Measurements from ENCODE around the gene ATP6V0E1.
"Not testable (repeated sequence)": the region's sequence is repeated elsewhere in the genome, so short reads cannot be mapped to it uniquely, and the experiment has no call there.

ATP6V0E1 gene

GRCh38 chr5:173025651-173026050, 42.1 kb downstream of the ATP6V0E1 start:
- no peak for DNase-seq
- Mint-ChIP-seq H3K4me1 (peaks cover 6% of the 10 kb centered on the region), H3K36me3 (ENCODE audit: low read depth) (peaks cover 32% of the 10 kb centered on the region), H3K9me3 (no peaks in the 10 kb centered on the region), H3K27me3 (no peaks in the 10 kb centered on the region), H3K4me3 (no peak overlapping the region), H3K27ac (no peak overlapping the region)
- no peak for ATAC-seq

- H3K4me1 Mint-ChIP-seq = peaks cover 7% of the 10 kb centered on the region
- ATAC-seq (no peak), DNase-seq (no peak)
- peaks cover 12% of the 10 kb centered on the region for H3K36me3 Mint-ChIP-seq (ENCODE audit: low read depth)
- no peaks in the 10 kb centered on the region for H3K27me3 Mint-ChIP-seq
- no peaks in the 10 kb centered on the region for H3K9me3 Mint-ChIP-seq
- no peak overlapping the region for H3K27ac Mint-ChIP-seq
- H3K4me3 Mint-ChIP-seq = no peak overlapping the region
Observed at GRCh38 chr5:173027905-173028304, 44.3 kb downstream of the ATP6V0E1 start.

GRCh38 chr5:173028811-173029327, 45.3 kb downstream of the ATP6V0E1 start:
- Mint-ChIP-seq H3K27me3 (no peaks in the 10 kb centered on the region), H3K4me1 (peaks cover 15% of the 10 kb centered on the region), H3K9me3 (no peaks in the 10 kb centered on the region), H3K27ac (no peak overlapping the region), H3K4me3 (no peak overlapping the region), H3K36me3 (ENCODE audit: low read depth) (peaks cover 7% of the 10 kb centered on the region)
- DNase-seq (no peak), ATAC-seq (no peak)

- H3K27ac Mint-ChIP-seq = no peak overlapping the region
- ATAC-seq (no peak), DNase-seq (no peak)
- no peaks in the 10 kb centered on the region for H3K9me3 Mint-ChIP-seq
- peaks cover 18% of the 10 kb centered on the region for H3K4me1 Mint-ChIP-seq
- no peaks in the 10 kb centered on the region for H3K27me3 Mint-ChIP-seq
- H3K36me3 Mint-ChIP-seq (ENCODE audit: low read depth) = peaks cover 10% of the 10 kb centered on the region
- no peak overlapping the region for H3K4me3 Mint-ChIP-seq
Observed at GRCh38 chr5:173029499-173029921, 45.9 kb downstream of the ATP6V0E1 start.

GRCh38 chr5:173032096-173032495, 48.5 kb downstream of the ATP6V0E1 start:
- H3K4me1 Mint-ChIP-seq = peaks cover 40% of the 10 kb centered on the region
- not testable (repeated sequence) for H3K9me3 Mint-ChIP-seq, DNase-seq, H3K4me3 Mint-ChIP-seq, H3K27ac Mint-ChIP-seq, H3K27me3 Mint-ChIP-seq, ATAC-seq
- H3K36me3 Mint-ChIP-seq (ENCODE audit: low read depth) = peaks cover 23% of the 10 kb centered on the region

- Mint-ChIP-seq H3K9me3 (no peaks in the 10 kb centered on the region), H3K36me3 (ENCODE audit: low read depth) (peaks cover 23% of the 10 kb centered on the region), H3K27me3 (no peaks in the 10 kb centered on the region), H3K27ac (no peak overlapping the region), H3K4me1 (peaks cover 44% of the 10 kb centered on the region), H3K4me3 (no peak overlapping the region)
- DNase-seq (no peak), ATAC-seq (no peak)
Observed at GRCh38 chr5:173032730-173033129, 49.2 kb downstream of the ATP6V0E1 start.

- ATAC-seq = no peak
- DNase-seq = no peak
- no peaks in the 10 kb centered on the region for H3K27me3 Mint-ChIP-seq
- H3K27ac Mint-ChIP-seq = no peak overlapping the region
- peaks cover 23% of the 10 kb centered on the region for H3K36me3 Mint-ChIP-seq (ENCODE audit: low read depth)
- H3K9me3 Mint-ChIP-seq = no peaks in the 10 kb centered on the region
- no peak overlapping the region for H3K4me3 Mint-ChIP-seq
- peaks cover 49% of the 10 kb centered on the region for H3K4me1 Mint-ChIP-seq
Observed at GRCh38 chr5:173033923-173034322, 50.4 kb downstream of the ATP6V0E1 start.

- peak; percentile 24 for DNase-seq
- peaks cover 61% of the 10 kb centered on the region for H3K4me1 Mint-ChIP-seq
- peaks cover 23% of the 10 kb centered on the region for H3K36me3 Mint-ChIP-seq (ENCODE audit: low read depth)
- no peaks in the 10 kb centered on the region for H3K9me3 Mint-ChIP-seq
- peak overlapping the region; percentile 69 for H3K4me3 Mint-ChIP-seq
- peak; percentile 3 for ATAC-seq
- no peaks in the 10 kb centered on the region for H3K27me3 Mint-ChIP-seq
- H3K27ac Mint-ChIP-seq = peak overlapping the region; percentile 90
Observed at GRCh38 chr5:173035904-173036707, 52.5 kb downstream of the ATP6V0E1 start.

GRCh38 chr5:173039188-173039587, 55.6 kb downstream of the ATP6V0E1 start:
- Mint-ChIP-seq H3K27ac (peak overlapping the region; percentile 68), H3K4me1 (peaks cover 49% of the 10 kb centered on the region), H3K27me3 (no peaks in the 10 kb centered on the region), H3K9me3 (no peaks in the 10 kb centered on the region), H3K36me3 (ENCODE audit: low read depth) (peaks cover 20% of the 10 kb centered on the region), H3K4me3 (no peak overlapping the region)
- DNase-seq = no peak
- no peak for ATAC-seq

- Mint-ChIP-seq H3K27me3 (no peaks in the 10 kb centered on the region), H3K9me3 (no peaks in the 10 kb centered on the region), H3K27ac (peak overlapping the region; percentile 18), H3K4me3 (no peak overlapping the region), H3K4me1 (peaks cover 42% of the 10 kb centered on the region), H3K36me3 (ENCODE audit: low read depth) (peaks cover 12% of the 10 kb centered on the region)
- DNase-seq (no peak), ATAC-seq (peak; percentile 52)
Observed at GRCh38 chr5:173039964-173040363, 56.4 kb downstream of the ATP6V0E1 start.

GRCh38 chr5:173041881-173042762, 58.6 kb downstream of the ATP6V0E1 start:
- no peak overlapping the region for H3K4me3 Mint-ChIP-seq
- H3K4me1 Mint-ChIP-seq = peaks cover 21% of the 10 kb centered on the region
- H3K36me3 Mint-ChIP-seq (ENCODE audit: low read depth) = no peaks in the 10 kb centered on the region
- no peaks in the 10 kb centered on the region for H3K9me3 Mint-ChIP-seq
- DNase-seq = no peak
- H3K27ac Mint-ChIP-seq = no peak overlapping the region
- ATAC-seq = no peak
- no peaks in the 10 kb centered on the region for H3K27me3 Mint-ChIP-seq

GRCh38 chr5:173042763-173043107, 59.2 kb downstream of the ATP6V0E1 start:
- no peak overlapping the region for H3K4me3 Mint-ChIP-seq
- no peaks in the 10 kb centered on the region for H3K9me3 Mint-ChIP-seq
- no peak for ATAC-seq
- peaks cover 18% of the 10 kb centered on the region for H3K4me1 Mint-ChIP-seq
- no peak for DNase-seq
- H3K36me3 Mint-ChIP-seq (ENCODE audit: low read depth) = no peaks in the 10 kb centered on the region
- H3K27me3 Mint-ChIP-seq = no peaks in the 10 kb centered on the region
- no peak overlapping the region for H3K27ac Mint-ChIP-seq

GRCh38 chr5:173045474-173045873, 61.9 kb downstream of the ATP6V0E1 start:
- ATAC-seq (no peak), DNase-seq (no peak)
- H3K4me1 Mint-ChIP-seq = no peaks in the 10 kb centered on the region
- H3K4me3 Mint-ChIP-seq = no peak overlapping the region
- no peak overlapping the region for H3K27ac Mint-ChIP-seq
- H3K36me3 Mint-ChIP-seq (ENCODE audit: low read depth) = no peaks in the 10 kb centered on the region
- H3K9me3 Mint-ChIP-seq = no peaks in the 10 kb centered on the region
- no peaks in the 10 kb centered on the region for H3K27me3 Mint-ChIP-seq

GRCh38 chr5:173047096-173047837, 63.7 kb downstream of the ATP6V0E1 start:
- H3K4me1 Mint-ChIP-seq; H3K9me3 Mint-ChIP-seq; H3K27ac Mint-ChIP-seq; ATAC-seq; H3K4me3 Mint-ChIP-seq; H3K36me3 Mint-ChIP-seq (ENCODE audit: low read depth); H3K27me3 Mint-ChIP-seq; DNase-seq: not testable (repeated sequence)

Measured in activated naive CD8-positive, alpha-beta T cell treated with anti-CD3 and anti-CD28 coated beads, Interleukin-2, amount 50 U/mL, for 24 hours (primary cell).